ENCODE results near the gene CDH15. TPM values are rescaled to one million over a fixed set of nuclear protein-coding genes. Genes with fewer than 3 reads are reported as not detected.
A peak's percentile ranks its signal among the peaks of the same experiment; 100 is the strongest.

The CDH15 gene
- total and polyA plus RNA-seq, 9 of the 15 experiments (the other 6 are each of a cell fraction or from before 2014, with no cell fraction given): 0.07 to 0.18 TPM; not detected in 7

GRCh38 chr16:89164436-89164835 lies 7.1 kb upstream of the CDH15 start (continued):
- TF ChIP-seq ZBTB33 (CRISPR knock-in tag; IDR thresholded peaks at IDR 0.05): no peak
- TF ChIP-seq ZNF316 (IDR thresholded peaks at IDR 0.05): peak; percentile 18; the same call in 1 of the 2 replicates
- TF ChIP-seq CBFA2T3 (IDR thresholded peaks at IDR 0.05): peak; percentile 91
- no peak for TF ChIP-seq THAP12 (CRISPR knock-in tag; IDR thresholded peaks at IDR 0.05)
- TF ChIP-seq THRB (CRISPR knock-in tag; conservative IDR thresholded peaks at IDR 0.05): no peak
- TF ChIP-seq PHF21A (IDR thresholded peaks at IDR 0.05; ENCODE audit: borderline replicate concordance, low read depth): peak; percentile 66; the same call in 1 of the 2 replicates
- no peak for TF ChIP-seq GATAD2A (IDR thresholded peaks at IDR 0.05)
- peak; percentile 83 for TF ChIP-seq TEAD4 (IDR thresholded peaks at IDR 0.05; ENCODE audit: low read length)
- no peak for TF ChIP-seq TEAD4 (CRISPR knock-in tag; IDR thresholded peaks at IDR 0.05; ENCODE audit: borderline replicate concordance)
- peak; percentile 84 for TF ChIP-seq TAL1 (IDR thresholded peaks at IDR 0.05)
- no peak for TF ChIP-seq PPARD (CRISPR knock-in tag; IDR thresholded peaks at IDR 0.05)
- no peak for TF ChIP-seq GMEB1 (CRISPR knock-in tag; IDR thresholded peaks at IDR 0.05)
- TF ChIP-seq ELF4 (CRISPR knock-in tag; IDR thresholded peaks at IDR 0.05): no peak
- TF ChIP-seq HCFC1 (IDR thresholded peaks at IDR 0.05; ENCODE audit: low read depth, low read length): no peak
- TF ChIP-seq POLR2AphosphoS5 (IDR thresholded peaks at IDR 0.05; ENCODE audit: control insufficient read depth, insufficient read depth, low read depth, low read length): peak; percentile 73
- TF ChIP-seq ARID1B (IDR thresholded peaks at IDR 0.05): peak; percentile 65; the same call in 1 of the 2 replicates
- no peak for TF ChIP-seq CCNT2 (IDR thresholded peaks at IDR 0.05; ENCODE audit: borderline replicate concordance, extremely low read depth, insufficient read length, low read depth, low read length)
- peak; percentile 68 to 72; a peak in 2 of 4 replicates for TF ChIP-seq RCOR1 (IDR thresholded peaks at IDR 0.05; ENCODE audit: borderline replicate concordance in 1 of 2, low read depth in 2 of 2, low read length in 2 of 2)
- peak; percentile 98 to 99 for TF ChIP-seq KDM1A (IDR thresholded peaks at IDR 0.05)
- no peak for TF ChIP-seq PRPF4 (IDR thresholded peaks at IDR 0.05; ENCODE audit: insufficient read depth, low read depth, low read length, poor library complexity, severe bottlenecking)
- peak; percentile 64 for TF ChIP-seq NCOR1 (IDR thresholded peaks at IDR 0.05)

All from K562 (cell line).